GM18867 (cell line): Measurements from ENCODE around the gene KRT24.

ENCODE experiments used
- ATAC-seq: cut with Tn5 transposase; IDR thresholded peaks from one replicate; pipeline ENCODE4 v1.9.1; 2021; ENCODE audit warnings: mild to moderate bottlenecking, moderate library complexity; ENCODE audit not compliant: unreplicated experiment

KRT24 gene

GRCh38 chr17:40695874-40696472 lies 7.6 kb downstream of the KRT24 start:
- no peak for ATAC-seq

GRCh38 chr17:40694584-40694983 lies 9.0 kb downstream of the KRT24 start:
- ATAC-seq, result no peak

DNA sequence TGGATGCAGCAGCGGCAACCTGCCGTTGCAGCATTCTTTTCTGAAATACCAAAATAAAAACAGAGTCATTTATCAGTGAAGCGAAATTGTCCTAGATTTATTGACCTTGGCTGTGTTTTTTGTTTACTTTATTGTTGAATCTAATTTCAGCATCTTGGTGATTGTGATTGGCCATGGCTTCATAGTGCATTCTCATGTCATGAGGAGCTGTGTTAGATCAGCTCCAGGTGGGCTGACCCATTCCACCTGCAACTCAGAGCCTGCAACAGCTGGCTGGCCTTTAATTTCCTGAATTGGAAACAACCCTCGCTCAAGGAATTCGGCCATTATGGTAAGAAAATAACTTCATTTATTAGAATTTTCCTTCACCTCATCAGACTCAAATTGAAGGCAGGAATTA lies 16.4 kb downstream of the KRT24 start:
- ATAC-seq, result no peak

- no peak for ATAC-seq
Observed at GRCh38 chr17:40686192-40686591, 17.4 kb downstream of the KRT24 start.

DNA sequence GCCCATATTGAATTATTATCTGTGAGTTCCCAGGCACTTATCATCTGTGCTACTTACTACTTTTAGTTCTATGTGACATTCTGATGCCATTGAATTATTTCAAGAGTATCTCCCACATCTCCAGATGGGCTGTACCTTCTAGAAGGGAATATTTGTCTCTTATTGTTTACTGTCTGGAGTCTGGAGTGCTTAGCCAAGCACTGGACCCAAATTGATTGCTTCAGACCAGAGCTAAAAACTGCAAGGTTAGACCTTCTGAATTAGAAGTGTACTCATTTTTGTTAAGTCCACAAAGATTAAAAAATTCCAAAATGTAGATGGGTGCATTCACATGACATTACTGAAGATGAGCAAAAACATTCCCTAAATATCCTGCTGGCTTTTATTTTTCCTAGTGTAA lies 22.6 kb downstream of the KRT24 start:
- no peak for ATAC-seq

- ATAC-seq, result no peak
Observed at GRCh38 chr17:40679523-40679907, 24.0 kb downstream of the KRT24 start.

DNA sequence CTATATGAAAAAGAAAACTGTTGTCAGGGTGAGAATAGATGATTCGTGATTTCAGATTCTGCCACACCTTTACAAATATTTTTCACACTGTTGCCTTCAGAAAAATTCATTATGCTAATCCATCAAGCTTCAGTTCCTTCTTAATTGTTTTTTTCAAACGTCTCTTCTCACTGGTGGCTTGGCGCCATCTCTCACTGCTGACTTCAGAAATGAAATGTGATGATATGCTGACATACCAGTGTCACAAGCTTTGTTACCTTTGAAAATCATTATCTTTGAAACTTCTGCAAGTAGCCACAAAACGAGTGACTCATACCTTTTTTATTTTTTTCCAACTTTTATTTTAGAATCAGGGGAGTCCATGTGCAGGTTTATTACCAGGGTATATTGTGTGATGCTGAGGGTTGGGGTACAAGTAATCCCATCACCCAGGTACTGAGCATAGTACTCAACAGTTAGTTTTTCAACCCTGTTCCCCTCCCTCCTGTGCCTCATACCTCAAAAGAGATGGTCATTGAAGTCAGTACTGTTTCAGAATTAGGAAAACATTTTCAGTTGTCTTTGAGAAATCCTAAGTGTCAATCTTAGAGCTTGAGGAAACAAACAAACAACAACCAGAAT lies 24.5 kb downstream of the KRT24 start:
- no peak for ATAC-seq

DNA sequence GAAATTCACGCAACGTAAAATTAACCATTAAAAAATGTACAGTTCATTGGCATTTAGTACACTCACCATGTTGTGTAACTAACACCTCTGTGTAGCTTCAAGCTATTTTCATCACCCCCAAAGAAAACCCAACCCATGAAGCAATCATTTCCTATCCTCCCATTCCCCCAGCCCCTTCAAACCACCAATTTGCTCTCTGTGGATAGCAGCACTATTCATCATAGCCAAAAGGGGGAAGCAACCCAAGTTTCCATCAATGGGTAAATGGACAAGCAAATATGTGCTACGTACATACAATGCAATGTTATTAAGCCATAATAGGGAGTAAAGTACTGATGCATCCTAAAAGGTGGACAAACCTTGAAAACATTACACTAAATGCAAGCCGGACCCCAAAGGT lies 27.6 kb downstream of the KRT24 start:
- no peak for ATAC-seq

DNA sequence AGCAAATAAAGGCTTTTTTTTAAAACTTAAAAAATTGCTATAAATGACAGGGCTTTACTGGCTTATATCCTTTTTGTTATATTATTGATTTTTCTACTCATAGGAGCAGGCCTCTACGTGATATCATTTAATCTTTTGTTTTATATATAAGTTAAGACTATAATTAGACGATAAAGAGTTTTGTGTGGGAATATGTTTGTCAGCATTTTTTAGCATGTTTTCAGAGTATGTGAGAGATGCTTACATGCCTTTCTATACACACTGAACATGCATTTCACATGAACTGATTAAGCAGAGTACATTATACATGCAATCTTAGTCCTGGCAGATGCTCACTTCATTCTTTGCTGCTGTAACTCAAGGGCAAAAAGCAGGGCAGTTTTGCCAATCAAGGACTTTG lies 30.9 kb downstream of the KRT24 start:
- no peak for ATAC-seq

DNA sequence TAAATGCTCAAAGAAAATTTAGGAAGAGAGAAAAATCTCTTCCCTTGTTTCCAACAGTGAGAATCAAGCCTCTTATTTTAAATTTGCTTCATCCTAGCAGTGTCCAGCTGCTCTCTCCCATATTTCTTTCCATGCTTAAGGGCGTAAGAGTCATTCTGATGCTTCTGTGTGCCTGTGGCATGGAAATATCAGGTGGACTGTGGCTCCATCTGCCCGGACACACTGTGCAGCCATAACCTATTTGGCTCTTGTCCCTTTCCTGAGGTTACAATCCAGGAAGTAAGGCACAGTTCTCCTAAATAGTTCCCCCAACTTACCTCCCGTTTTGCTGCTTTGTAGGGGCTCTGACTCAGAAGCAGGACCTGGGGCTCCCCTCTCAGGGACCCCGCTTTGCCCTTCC lies 32.3 kb downstream of the KRT24 start:
- no peak for ATAC-seq

- ATAC-seq, result no peak
Observed at GRCh38 chr17:40666331-40666730, 37.2 kb downstream of the KRT24 start.

GRCh38 chr17:40664582-40665333 lies 38.8 kb downstream of the KRT24 start, which contains the start of gene KRT222:
TSS of gene KRT222 (minus strand) at chr17:40665177. CDS start at chr17:40665099, 78 bp downstream.
- no peak for ATAC-seq

DNA sequence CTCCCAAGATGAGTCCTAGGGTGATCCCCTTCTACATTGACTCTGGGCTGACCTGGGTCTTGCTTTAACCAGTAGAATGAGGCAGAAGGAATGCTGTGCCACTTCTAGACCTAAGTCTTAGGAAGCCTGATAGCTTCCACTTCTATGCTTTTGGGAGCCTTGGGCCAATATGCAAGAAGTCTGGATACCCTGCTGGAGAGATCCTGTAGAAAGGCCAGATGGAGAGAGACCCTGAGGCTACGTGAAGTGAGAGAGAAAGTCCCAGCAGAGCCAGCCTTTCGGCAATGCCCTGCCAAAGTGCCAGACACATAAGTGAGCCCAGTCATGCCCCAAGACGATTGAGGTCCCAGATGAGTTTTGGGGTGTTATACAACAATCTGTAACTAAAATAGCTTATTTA lies 40.3 kb downstream of the KRT24 start:
- ATAC-seq, result no peak

GRCh38 chr17:40659911-40660310 lies 43.6 kb downstream of the KRT24 start:
- no peak for ATAC-seq

GRCh38 chr17:40658396-40658795 lies 45.2 kb downstream of the KRT24 start:
- no peak for ATAC-seq

GRCh38 chr17:40651939-40652338 lies 51.6 kb downstream of the KRT24 start:
- ATAC-seq, result no peak

DNA sequence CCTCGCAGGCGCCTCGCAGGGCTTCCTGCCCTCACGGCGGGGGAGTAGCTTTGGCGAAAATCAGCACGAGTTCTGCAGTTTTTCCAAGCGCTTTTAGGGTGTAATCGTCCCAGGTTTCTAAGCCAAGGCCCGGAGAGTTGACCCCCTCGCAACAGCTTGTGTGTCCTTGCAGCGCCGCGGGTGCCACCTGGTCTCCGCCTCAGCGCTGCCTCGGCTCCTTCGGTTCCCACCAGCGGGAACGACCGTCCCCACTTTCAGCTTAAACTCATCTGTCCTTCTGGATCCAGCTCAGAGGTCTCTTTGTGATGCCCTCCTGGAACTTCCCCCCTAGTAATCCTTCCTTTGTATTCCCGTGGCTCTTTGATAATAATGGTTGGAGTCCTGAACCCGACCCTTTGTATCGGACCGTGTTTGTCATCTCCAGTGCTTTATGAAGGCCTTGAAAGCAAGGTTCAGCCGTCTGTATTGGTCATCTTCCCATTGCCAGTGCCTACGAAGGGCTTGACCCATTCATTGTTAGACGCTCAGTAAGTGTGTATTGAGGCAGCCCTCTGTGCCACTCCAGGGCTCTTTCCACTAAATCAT lies 55.1 kb downstream of the KRT24 start:
- ATAC-seq, result peak; percentile 9
